Liver (tissue), 3 donors: ENCODE results near the gene CTSE.

Source experiments
- ATF3 ChIP-seq: IDR thresholded peaks from 2 replicates; pipeline ENCODE4 v1.6.1; 2016; ENCODE audit warnings: antibody characterized with exemption
- CTCF ChIP-seq: fragments of 150-350 bp; IDR thresholded peaks from 2 replicates; pipeline ENCODE4 v1.5.1; 2017; ENCODE audit warnings: improper control_type of control experiment, low read depth, low read length; ENCODE audit not compliant: missing input control
- RAD21 ChIP-seq, 2 donors: IDR thresholded peaks; 2 replicates each; pipeline ENCODE4 v1.6.1; 2016; ENCODE audit warnings: antibody characterized with exemption in 2 of 2, mild to moderate bottlenecking in 2 of 2
- SP1 ChIP-seq: IDR thresholded peaks from 2 replicates; pipeline ENCODE4 v1.6.1; 2018; ENCODE audit warnings: antibody characterized with exemption, mild to moderate bottlenecking
- TAF1 ChIP-seq: conservative IDR thresholded peaks from 2 replicates; pipeline ENCODE4 v1.6.1; 2016; ENCODE audit warnings: antibody characterized with exemption, mild to moderate bottlenecking
- YY1 ChIP-seq: IDR thresholded peaks from 2 replicates; pipeline ENCODE4 v1.6.1; 2016; ENCODE audit warnings: antibody characterized with exemption, mild to moderate bottlenecking
- donor health status: healthy.
- donor health status: healthy.

GRCh38 chr1:205976036-205976435 is 47.7 kb downstream of the CTSE start:
- no peak for TF ChIP-seq CTCF
- TF ChIP-seq TAF1: no peak
- TF ChIP-seq SP1: no peak
- no peak for TF ChIP-seq YY1
- TF ChIP-seq ATF3: no peak
- no peak for TF ChIP-seq RAD21 (IDR thresholded peaks at IDR 0.05)
